Measurements from ENCODE around the gene SDF4.

The SDF4 gene

DNA sequence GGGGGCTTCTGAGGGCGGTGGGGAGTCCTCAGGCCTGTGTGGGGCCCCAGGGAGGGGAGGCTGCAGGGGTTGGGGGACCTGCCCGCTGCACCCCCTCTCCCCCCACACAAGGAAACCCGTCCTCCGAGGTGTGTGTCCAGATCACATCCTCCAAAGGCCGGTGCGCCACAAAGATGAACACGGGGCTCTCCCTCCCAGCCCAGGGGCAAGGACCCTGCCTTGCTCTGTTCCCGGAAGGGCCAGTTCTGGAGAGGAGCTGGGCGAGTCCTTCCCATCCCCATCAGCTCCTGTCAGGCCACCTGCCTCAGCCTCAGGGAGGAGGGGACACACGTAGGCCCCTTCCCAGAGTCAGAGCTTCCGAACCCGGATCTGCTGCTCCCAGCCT lies 60.6 kb downstream of the SDF4 start:
- no peak overlapping the region for H3K4me3 Mint-ChIP-seq
- no peak overlapping the region for H3K27ac Mint-ChIP-seq
- H3K27me3 Mint-ChIP-seq (ENCODE audit: low read depth) = peaks cover 8% of the 10 kb centered on the region
- no peaks in the 10 kb centered on the region for H3K9me3 Mint-ChIP-seq
- H3K36me3 Mint-ChIP-seq (ENCODE audit: low read depth) = no peaks in the 10 kb centered on the region
- H3K4me1 Mint-ChIP-seq (ENCODE audit: low read depth) = peaks cover 12% of the 10 kb centered on the region

DNA sequence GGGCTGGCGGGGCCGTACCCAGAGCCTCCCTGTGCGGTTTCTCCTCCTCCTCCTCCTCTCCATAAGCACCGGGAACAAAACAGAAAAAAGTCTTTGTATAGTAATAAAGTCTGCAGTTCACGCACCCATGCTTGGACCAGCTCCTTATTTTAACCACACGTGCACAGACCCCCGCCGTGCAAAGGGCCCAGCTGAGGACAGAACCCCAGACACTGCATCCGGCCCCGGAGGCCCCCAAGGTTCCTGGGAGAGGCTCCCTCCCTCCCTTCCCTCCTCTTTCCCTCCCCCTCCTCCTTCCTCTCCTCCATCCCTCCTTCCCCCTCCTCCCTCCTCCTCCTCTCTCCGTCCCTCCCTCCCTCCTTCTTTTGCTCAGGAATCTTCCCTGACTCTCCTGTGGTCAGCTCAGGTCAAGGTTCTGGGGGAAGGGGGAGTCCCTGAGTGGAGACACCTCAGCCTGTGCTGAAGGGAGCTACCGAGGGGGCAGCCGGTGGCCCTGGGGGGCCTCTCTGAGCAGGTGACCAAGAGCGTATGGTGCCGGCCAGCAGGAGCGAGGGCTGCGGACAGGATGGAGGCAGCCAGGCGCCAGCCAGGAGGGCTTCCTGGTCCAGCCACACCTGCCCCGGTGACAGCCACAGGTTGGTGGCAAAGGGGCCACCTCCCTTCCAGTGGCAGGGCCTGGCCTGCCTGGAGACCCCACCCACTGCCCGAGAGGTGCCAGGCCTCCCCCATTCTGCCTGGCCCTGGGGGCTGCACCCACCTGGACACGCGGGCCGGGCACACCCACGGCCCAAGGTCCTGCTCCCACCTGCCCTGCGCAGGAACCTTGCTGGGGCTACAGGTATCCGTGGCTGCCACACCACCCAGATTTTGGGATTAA lies 61.3 kb downstream of the SDF4 start:
- Mint-ChIP-seq H3K27me3 (ENCODE audit: low read depth) (peaks cover 4% of the 10 kb centered on the region), H3K9me3 (no peaks in the 10 kb centered on the region), H3K27ac (no peak overlapping the region), H3K36me3 (ENCODE audit: low read depth) (no peaks in the 10 kb centered on the region), H3K4me3 (no peak overlapping the region), H3K4me1 (ENCODE audit: low read depth) (peaks cover 12% of the 10 kb centered on the region)

DNA sequence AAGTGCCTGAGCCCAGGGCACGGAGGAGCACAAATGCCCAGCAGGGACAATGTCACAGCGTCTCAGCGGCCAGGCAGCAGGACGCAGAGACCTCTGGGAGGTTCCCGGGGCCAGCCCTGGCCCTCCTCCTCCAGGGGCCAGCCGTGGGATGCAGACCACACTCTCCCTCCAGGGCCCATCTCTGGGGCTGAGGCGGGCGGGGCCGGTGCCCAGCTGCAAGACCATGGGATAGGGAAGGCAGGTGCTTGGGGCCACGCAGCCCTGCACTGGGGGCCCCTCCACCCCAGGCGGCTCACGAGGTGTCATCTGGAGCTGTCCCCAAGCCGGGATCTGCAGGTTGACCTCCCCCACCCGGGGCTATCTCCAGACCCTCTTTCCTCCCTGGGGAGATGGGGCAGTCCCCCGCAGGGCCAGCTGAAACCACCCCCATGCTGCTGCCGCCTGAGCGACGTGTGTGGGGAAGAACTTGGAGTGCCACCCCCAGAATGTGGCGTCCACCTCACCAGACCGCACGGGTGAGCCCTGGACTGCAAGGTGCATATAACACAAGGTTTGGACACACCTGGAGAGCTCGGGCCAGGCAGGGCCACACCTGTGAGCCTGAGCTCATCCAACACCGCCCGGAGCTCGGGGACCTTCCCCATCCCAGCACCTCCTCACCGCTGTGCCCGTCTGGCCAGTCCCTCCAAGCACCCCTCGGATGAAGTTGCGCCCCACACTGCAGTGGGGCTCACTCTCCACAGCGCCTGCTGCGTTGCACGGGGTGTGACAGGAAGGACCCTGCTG lies 62.2 kb downstream of the SDF4 start:
- Mint-ChIP-seq H3K36me3 (ENCODE audit: low read depth) (no peaks in the 10 kb centered on the region), H3K4me1 (ENCODE audit: low read depth) (peaks cover 12% of the 10 kb centered on the region), H3K27ac (no peak overlapping the region), H3K4me3 (no peak overlapping the region), H3K9me3 (no peaks in the 10 kb centered on the region), H3K27me3 (ENCODE audit: low read depth) (peaks cover 4% of the 10 kb centered on the region)

DNA sequence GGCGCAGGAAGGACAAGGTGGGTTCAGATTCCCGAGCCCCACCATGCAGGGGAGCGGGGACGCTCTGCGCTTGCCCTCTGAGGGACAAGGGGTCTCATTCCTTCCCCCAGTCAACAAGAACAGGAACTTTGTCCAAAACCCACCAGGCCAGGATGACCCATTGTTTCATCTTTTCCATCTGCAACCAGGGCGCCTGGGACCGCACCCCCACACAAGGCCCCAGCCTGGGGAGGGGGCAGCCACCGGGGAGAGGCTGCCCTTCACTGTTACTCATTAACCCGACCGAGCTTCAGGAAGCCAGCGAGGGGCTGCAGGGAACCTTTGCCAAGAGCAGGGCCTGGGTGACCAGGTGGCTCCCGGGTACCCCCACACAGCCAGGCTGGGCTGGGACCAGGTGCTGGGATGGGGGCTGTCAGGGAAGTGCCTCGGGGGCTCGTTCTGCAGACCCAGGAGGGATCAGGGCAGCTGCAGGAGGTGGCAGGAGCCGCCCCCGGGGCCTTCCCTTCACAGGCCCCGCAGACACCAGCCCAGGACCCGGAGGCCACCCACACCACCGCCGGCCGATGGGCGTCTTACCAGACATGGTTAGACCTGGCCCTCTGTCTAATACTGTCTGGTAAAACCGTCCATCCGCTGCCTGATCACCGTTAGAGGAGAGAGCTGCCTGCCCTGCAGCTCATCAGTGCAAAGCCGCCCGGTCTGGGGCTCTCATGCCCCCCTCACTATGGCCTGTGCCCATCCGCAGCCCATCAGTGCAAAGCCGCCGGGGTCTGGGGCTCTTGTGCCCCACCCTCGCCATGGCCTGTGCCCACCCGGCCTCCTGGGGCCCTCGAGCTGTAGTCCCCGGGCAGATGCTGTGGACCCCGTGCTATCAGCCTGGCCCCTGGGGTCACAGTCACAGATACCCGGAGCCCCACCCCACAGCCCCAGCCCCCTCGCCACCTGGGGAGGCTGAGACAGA lies 63.1 kb downstream of the SDF4 start:
- Mint-ChIP-seq H3K36me3 (ENCODE audit: low read depth) (no peaks in the 10 kb centered on the region), H3K9me3 (no peaks in the 10 kb centered on the region)

DNA sequence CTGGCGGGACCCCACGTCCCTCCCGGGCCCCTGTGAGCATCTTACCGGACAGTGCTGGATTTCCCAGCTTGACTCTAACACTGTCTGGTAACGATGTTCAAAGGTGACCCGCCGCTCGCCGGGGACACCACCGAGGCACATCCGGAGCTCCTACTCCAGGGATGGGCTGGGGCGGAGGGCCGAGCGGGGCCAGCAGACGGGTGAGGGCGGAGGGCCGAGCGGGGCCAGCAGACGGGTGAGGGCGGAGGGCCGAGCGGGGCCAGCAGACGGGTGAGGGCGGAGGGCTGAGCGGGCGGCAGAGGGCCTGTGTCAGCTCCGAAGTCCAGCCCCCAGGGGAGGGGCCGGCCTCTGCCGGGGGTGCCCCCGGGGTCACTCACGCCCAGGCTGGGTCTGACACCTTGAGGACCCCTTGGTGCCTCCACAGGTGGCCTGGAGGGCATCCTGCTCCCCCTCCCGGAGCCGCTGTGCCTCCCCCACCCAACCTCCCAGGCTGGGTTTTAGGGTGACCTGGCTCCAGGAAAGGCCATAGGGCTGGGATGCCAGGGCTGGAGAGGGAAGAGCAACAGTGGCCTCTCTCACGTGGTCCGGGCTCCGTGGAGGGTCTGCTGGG lies 63.9 kb downstream of the SDF4 start:
- H3K4me1 Mint-ChIP-seq (ENCODE audit: low read depth) = peaks cover 11% of the 10 kb centered on the region
- H3K27me3 Mint-ChIP-seq (ENCODE audit: low read depth) = peaks cover 4% of the 10 kb centered on the region
- H3K27ac Mint-ChIP-seq = no peak overlapping the region
- H3K36me3 Mint-ChIP-seq (ENCODE audit: low read depth) = no peaks in the 10 kb centered on the region
- no peak overlapping the region for H3K4me3 Mint-ChIP-seq
- H3K9me3 Mint-ChIP-seq = no peaks in the 10 kb centered on the region

More for the DNA sequence above, 63.1 kb downstream of the SDF4 start:
- H3K27ac Mint-ChIP-seq = no peak overlapping the region
- no peak overlapping the region for H3K4me3 Mint-ChIP-seq
- H3K4me1 Mint-ChIP-seq (ENCODE audit: low read depth) = peaks cover 12% of the 10 kb centered on the region
- H3K27me3 Mint-ChIP-seq (ENCODE audit: low read depth) = peaks cover 4% of the 10 kb centered on the region

DNA sequence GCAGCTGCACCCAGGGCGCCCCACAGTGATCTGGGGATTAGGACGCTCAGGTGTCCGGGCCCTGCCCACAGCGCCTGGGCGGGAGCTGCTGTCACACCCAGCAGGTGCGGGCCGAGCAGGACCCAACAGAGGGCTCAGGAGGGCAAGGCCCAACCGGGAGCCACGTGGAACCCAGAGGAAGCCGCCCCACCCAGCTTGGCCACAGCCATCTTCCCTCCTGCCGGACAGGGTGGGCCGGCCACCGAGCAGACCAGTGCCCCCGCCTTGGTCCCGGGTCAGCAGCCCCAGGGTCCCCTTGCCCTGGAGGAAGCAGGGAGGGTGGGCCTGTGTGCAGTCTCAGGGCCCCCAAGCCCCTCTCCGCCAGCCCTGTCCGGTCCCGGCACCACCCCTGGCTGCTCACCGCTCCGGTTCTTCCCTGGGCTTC lies 64.4 kb downstream of the SDF4 start:
- Mint-ChIP-seq H3K27me3 (ENCODE audit: low read depth) (peaks cover 4% of the 10 kb centered on the region), H3K27ac (no peak overlapping the region), H3K36me3 (ENCODE audit: low read depth) (no peaks in the 10 kb centered on the region), H3K4me3 (no peak overlapping the region), H3K9me3 (no peaks in the 10 kb centered on the region), H3K4me1 (ENCODE audit: low read depth) (peaks cover 9% of the 10 kb centered on the region)

Measured in T-helper 1 cell treated with Interleukin-12 subunit alpha and Interleukin-12 subunit beta and Interleukin-4 antibody, amounts not matched to agents 30 μg/mL and 1 μg/mL, for 36 hours (primary cell).